PFSK-1 (cell line): Measurements from ENCODE around the gene FAF1.

Experiments
- POLR2AphosphoS5 ChIP-seq: IDR thresholded peaks from 2 replicates; pipeline ENCODE4 v1.6.1; 2012; ENCODE audit warnings: low read depth, mild to moderate bottlenecking, control low read depth, low read length, moderate library complexity
- REST ChIP-seq, 2 experiments: IDR thresholded peaks; 2 replicates each; pipeline versions ENCODE4 v1.6.1 to v1.8.0; 2011 to 2012; ENCODE audit warnings: low read depth in 2 of 2, low read length in 2 of 2, control low read depth in 1 of 2, inconsistent platforms in 1 of 2, mild to moderate bottlenecking in 1 of 2, moderate library complexity in 1 of 2; ENCODE audit not compliant: insufficient read depth in 1 of 2
- SIN3A ChIP-seq: IDR thresholded peaks from 2 replicates; pipeline ENCODE4 v1.6.1; 2012; ENCODE audit warnings: mild to moderate bottlenecking, low read length, moderate library complexity, borderline replicate concordance; ENCODE audit not compliant: insufficient read depth
- TAF1 ChIP-seq: IDR thresholded peaks from 2 replicates; pipeline ENCODE4 v1.6.1; 2012; ENCODE audit warnings: low read length, control low read depth, borderline replicate concordance; ENCODE audit not compliant: insufficient read depth

GRCh38 chr1:50719126-50719525 lies 240.9 kb downstream of the FAF1 start:
- TF ChIP-seq POLR2AphosphoS5 (no peak), REST (IDR thresholded peaks at IDR 0.05; ENCODE audit: insufficient read depth in 1 of 2, low read depth in 2 of 2, low read length in 2 of 2) (no peak), SIN3A (no peak), TAF1 (no peak)
